HL-60 (cell line): ENCODE data around the gene SCAANT1.

Source experiments
- CTCF ChIP-seq: IDR thresholded peaks from one replicate; pipeline ENCODE4 v1.5.1; 2011; ENCODE audit warnings: low read length, control low read depth, inconsistent platforms; ENCODE audit not compliant: insufficient read depth
- GABPA ChIP-seq: IDR thresholded peaks from 2 replicates; pipeline ENCODE4 v1.6.1; 2012; ENCODE audit warnings: low read depth
- POLR2AphosphoS5 ChIP-seq: IDR thresholded peaks from 2 replicates; pipeline ENCODE4 v1.6.1; 2012; ENCODE audit warnings: low read depth
- REST ChIP-seq: IDR thresholded peaks from 2 replicates; pipeline ENCODE4 v1.6.1; 2012; ENCODE audit warnings: low read depth; ENCODE audit not compliant: insufficient replicate concordance
- SPI1 ChIP-seq: IDR thresholded peaks from 2 replicates; pipeline ENCODE4 v1.6.1; 2012; ENCODE audit warnings: low read depth, mild to moderate bottlenecking, borderline replicate concordance

- TF ChIP-seq CTCF: no peak
- no peak for TF ChIP-seq POLR2AphosphoS5
- TF ChIP-seq REST: no peak
- no peak for TF ChIP-seq GABPA
- no peak for TF ChIP-seq SPI1
These were observed 43.8 kb upstream of the SCAANT1 start for GRCh38 chr3:63955830-63956545.
